ENCODE data around the gene KNL1. TPM values are rescaled to one million over a fixed set of nuclear protein-coding genes. Genes with fewer than 3 reads are reported as not detected.

Gene KNL1
- total and polyA plus RNA-seq, 4 donors: 1.5 to 38.5 (median 2.9) TPM

DNA sequence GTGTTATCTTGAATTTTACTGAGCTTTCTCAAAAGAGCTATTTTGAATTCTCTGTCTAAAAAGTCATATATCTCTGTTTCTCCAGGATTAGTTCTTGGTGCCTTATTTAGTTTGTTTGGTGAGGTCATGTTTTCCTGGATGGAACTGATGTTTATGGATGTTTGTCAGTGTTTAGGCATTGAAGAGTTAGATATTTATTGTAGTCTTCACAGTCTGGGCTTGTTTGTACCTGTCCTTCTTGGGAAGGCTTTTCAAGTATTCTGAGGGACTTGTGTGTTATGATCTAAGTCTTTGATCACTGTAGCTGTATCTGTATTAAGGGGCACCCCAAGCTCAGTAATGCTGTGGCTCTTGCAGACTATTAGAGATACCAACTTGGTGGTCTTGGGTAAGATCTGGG is 90.3 kb downstream of the KNL1 start (continued):
- no peak for TF ChIP-seq EGR1 (IDR thresholded peaks at IDR 0.05; ENCODE audit: low read depth in 2 of 2)

DNA sequence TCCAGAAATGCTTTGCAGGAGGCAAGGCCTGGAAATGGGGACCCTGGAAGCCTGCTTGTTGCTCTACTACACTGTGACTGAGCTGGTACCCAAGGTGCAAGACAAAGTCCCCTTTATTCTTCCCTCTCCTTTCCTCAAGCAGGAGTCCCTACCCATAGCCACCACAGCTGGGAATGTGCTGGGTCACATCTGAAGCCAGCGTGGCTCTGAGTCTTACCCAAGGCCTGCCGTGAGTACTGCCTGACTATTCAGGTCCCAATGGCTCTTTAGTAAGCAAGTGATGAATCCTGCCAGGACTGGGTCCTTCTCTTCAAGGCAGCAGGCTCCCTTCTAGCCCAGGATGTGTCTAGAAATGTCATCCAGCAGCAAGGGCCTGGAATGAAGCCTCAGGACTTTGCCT is 91.3 kb downstream of the KNL1 start:
- Histone ChIP-seq H3K4me3 (ENCODE audit: low read depth in 1 of 3, low read length in 3 of 3) (no peak overlapping the region), H3K27ac (ENCODE audit: low read depth in 1 of 2, low read length in 2 of 2) (no peak overlapping the region), H3K9me3 (ENCODE audit: control insufficient read depth in 4 of 4, low read length in 3 of 4) (no peaks in the 10 kb centered on the region), H3K27me3 (ENCODE audit: control insufficient read depth in 4 of 4, insufficient read depth in 4 of 4, low read length in 3 of 4) (no peaks in the 10 kb centered on the region), H3K4me1 (ENCODE audit: control insufficient read depth in 4 of 4, insufficient read depth in 4 of 4, low read length in 3 of 4) (no peaks in the 10 kb centered on the region), H3K36me3 (ENCODE audit: control insufficient read depth in 4 of 4, insufficient read depth in 3 of 4, low read depth in 1 of 4, low read length in 3 of 4) (peaks cover 0 to 2% (median 0%) of the 10 kb centered on the region in 4 donors), H3K9ac (ENCODE audit: low read depth in 1 of 2, low read length in 2 of 2) (no peak overlapping the region)
- TF ChIP-seq NR2F2 (IDR thresholded peaks at IDR 0.05): no peak
- TF ChIP-seq, protein P1, sequence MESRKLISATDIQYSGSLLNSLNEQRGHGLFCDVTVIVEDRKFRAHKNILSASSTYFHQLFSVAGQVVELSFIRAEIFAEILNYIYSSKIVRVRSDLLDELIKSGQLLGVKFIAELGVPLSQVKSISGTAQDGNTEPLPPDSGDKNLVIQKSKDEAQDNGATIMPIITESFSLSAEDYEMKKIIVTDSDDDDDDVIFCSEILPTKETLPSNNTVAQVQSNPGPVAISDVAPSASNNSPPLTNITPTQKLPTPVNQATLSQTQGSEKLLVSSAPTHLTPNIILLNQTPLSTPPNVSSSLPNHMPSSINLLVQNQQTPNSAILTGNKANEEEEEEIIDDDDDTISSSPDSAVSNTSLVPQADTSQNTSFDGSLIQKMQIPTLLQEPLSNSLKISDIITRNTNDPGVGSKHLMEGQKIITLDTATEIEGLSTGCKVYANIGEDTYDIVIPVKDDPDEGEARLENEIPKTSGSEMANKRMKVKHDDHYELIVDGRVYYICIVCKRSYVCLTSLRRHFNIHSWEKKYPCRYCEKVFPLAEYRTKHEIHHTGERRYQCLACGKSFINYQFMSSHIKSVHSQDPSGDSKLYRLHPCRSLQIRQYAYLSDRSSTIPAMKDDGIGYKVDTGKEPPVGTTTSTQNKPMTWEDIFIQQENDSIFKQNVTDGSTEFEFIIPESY (IDR thresholded peaks at IDR 0.05): no peak
- no peak for TF ChIP-seq REST (IDR thresholded peaks at IDR 0.05)
- TF ChIP-seq RXRA (IDR thresholded peaks at IDR 0.05): no peak
- TF ChIP-seq CTCF (IDR thresholded peaks at IDR 0.05; ENCODE audit: low read depth, low read length, missing input control): no peak
- no peak for TF ChIP-seq JUND (IDR thresholded peaks at IDR 0.05)
- no peak for TF ChIP-seq EGR1 (IDR thresholded peaks at IDR 0.05; ENCODE audit: low read depth in 2 of 2)
- no peak for TF ChIP-seq GABPA (IDR thresholded peaks at IDR 0.05 in 1 of 2, conservative IDR thresholded peaks at IDR 0.05 in 1 of 2)
- no peak for TF ChIP-seq HNF4A (conservative IDR thresholded peaks at IDR 0.05)
- TF ChIP-seq, protein P2, sequence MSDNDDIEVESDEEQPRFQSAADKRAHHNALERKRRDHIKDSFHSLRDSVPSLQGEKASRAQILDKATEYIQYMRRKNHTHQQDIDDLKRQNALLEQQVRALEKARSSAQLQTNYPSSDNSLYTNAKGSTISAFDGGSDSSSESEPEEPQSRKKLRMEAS (IDR thresholded peaks at IDR 0.05): no peak
- no peak for TF ChIP-seq TAF1 (conservative IDR thresholded peaks at IDR 0.05)
- TF ChIP-seq YY1 (IDR thresholded peaks at IDR 0.05): no peak
- TF ChIP-seq, protein P3, sequence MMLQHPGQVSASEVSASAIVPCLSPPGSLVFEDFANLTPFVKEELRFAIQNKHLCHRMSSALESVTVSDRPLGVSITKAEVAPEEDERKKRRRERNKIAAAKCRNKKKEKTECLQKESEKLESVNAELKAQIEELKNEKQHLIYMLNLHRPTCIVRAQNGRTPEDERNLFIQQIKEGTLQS (IDR thresholded peaks at IDR 0.05): no peak
- TF ChIP-seq SP1 (IDR thresholded peaks at IDR 0.05): no peak
- 97% methylated on average over 2 of the region's 2 CpGs for WGBS
- no peak for DNase-seq (ENCODE audit: low spot score)
